OCI-LY7 (cell line): ENCODE measurements around the gene POU2AF3.

Experiments
- CTCF ChIP-seq: fragments of 200-600 bp; sonication (generic); conservative IDR thresholded peaks from 2 replicates; pipeline ENCODE4 v1.5.1; 2014; ENCODE audit warnings: mild to moderate bottlenecking, antibody characterized with exemption, low read length, moderate library complexity, mixed read lengths
- EZH2phosphoT487 ChIP-seq: fragments of 200-600 bp; sonication (generic); IDR thresholded peaks from 2 replicates; pipeline ENCODE4 v1.6.1; 2018; ENCODE audit warnings: low read depth, borderline replicate concordance, mild to moderate bottlenecking, mixed run types, antibody characterized with exemption, low read length, moderate library complexity, mixed read lengths

DNA sequence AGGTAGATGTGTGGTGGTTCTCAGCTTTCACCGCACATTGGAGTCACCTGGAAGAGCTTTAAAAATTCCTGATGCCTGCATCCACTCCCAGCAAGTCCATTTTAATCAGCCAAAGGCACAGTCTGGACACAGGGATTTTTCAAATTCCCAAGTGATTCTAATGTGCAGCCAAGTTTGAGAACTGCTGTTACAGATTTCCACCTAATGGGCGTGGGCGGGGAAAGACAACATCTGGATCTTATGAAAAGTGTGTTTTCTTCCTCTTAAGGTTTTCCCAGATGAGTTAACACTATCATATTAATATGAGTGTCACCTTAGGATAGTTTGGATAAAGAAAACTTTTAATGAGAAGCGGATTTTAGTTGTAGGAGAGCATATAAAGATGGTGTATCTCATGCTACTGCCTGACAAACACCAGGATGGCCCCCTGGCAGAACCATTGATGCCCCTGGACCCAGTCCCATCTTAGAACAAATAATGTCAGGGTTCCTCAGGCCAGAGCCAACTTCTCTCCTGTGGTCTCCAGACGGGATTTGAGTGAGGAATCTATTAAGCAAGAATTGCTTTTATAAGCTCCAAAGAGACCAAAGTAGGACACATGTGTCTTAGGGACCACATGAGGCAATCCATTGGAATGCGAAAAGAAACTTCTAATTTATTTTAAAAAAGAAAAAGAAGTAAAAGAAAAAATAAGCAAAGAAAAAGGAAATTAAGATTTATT lies 48.8 kb downstream of the POU2AF3 start:
- TF ChIP-seq CTCF: no peak
- no peak for TF ChIP-seq EZH2phosphoT487
